ENCODE measurements around the gene RAVER2. TPM values are rescaled to one million over a fixed set of nuclear protein-coding genes. Genes with fewer than 3 reads are reported as not detected.
A peak's percentile ranks its signal among the peaks of the same experiment; 100 is the strongest.
"Not testable (repeated sequence)": the region's sequence is repeated elsewhere in the genome, so short reads cannot be mapped to it uniquely, and the experiment has no call there.

RAVER2 gene
- total RNA-seq, 2 experiments from 2014 or later, result 2.9 to 3.2 TPM

GRCh38 chr1:64782848-64783247 lies 38.0 kb downstream of the RAVER2 start:
- POLR2A ChIA-PET; H3K4me3 Mint-ChIP-seq; H3K27ac Mint-ChIP-seq; intact Hi-C loops (cut with micrococcal nuclease); H3K27me3 Mint-ChIP-seq; H3K9me3 Mint-ChIP-seq; DNase-seq; H3K4me1 Mint-ChIP-seq (ENCODE audit: low read depth); CTCF ChIA-PET: not testable (repeated sequence)
- H3K36me3 Mint-ChIP-seq, result peaks cover 10% of the 10 kb centered on the region

- Mint-ChIP-seq H3K27ac (no peak overlapping the region), H3K4me3 (no peak overlapping the region), H3K36me3 (peaks cover 18% of the 10 kb centered on the region), H3K9me3 (peaks cover 16% of the 10 kb centered on the region), H3K4me1 (ENCODE audit: low read depth) (no peaks in the 10 kb centered on the region), H3K27me3 (no peaks in the 10 kb centered on the region)
- ChIA-PET CTCF (no interaction called here), POLR2A (no interaction called here)
- DNase-seq, result no peak
- intact Hi-C loops (cut with micrococcal nuclease), result no loop called here
These were observed 46.1 kb downstream of the RAVER2 start for GRCh38 chr1:64790832-64791487.

GRCh38 chr1:64798872-64799271 lies 54.0 kb downstream of the RAVER2 start:
- CTCF ChIA-PET, result no interaction called here

GRCh38 chr1:64801851-64802523 lies 57.1 kb downstream of the RAVER2 start:
- Mint-ChIP-seq H3K4me1 (ENCODE audit: low read depth) (no peaks in the 10 kb centered on the region), H3K27ac (no peak overlapping the region), H3K9me3 (no peaks in the 10 kb centered on the region), H3K4me3 (no peak overlapping the region), H3K27me3 (no peaks in the 10 kb centered on the region), H3K36me3 (peaks cover 6% of the 10 kb centered on the region)
- no peak for DNase-seq
- POLR2A ChIA-PET, result no interaction called here
- CTCF ChIA-PET, result no interaction called here
- intact Hi-C loops (cut with micrococcal nuclease), result no loop called here

More at GRCh38 chr1:64798872-64799271, 54.0 kb downstream of the RAVER2 start:
- POLR2A ChIA-PET, result no interaction called here
- no peaks in the 10 kb centered on the region for H3K9me3 Mint-ChIP-seq
- no peak overlapping the region for H3K4me3 Mint-ChIP-seq
- H3K4me1 Mint-ChIP-seq (ENCODE audit: low read depth), result no peaks in the 10 kb centered on the region
- no peaks in the 10 kb centered on the region for H3K27me3 Mint-ChIP-seq
- DNase-seq, result no peak
- no peak overlapping the region for H3K27ac Mint-ChIP-seq
- intact Hi-C loops (cut with micrococcal nuclease), result no loop called here
- H3K36me3 Mint-ChIP-seq, result peaks cover 6% of the 10 kb centered on the region

- Mint-ChIP-seq H3K36me3 (peaks cover 1% of the 10 kb centered on the region), H3K4me3 (no peak overlapping the region), H3K27ac (no peak overlapping the region), H3K27me3 (no peaks in the 10 kb centered on the region), H3K4me1 (ENCODE audit: low read depth) (no peaks in the 10 kb centered on the region), H3K9me3 (no peaks in the 10 kb centered on the region)
- intact Hi-C loops (cut with micrococcal nuclease), result no loop called here
- DNase-seq, result no peak
- CTCF ChIA-PET, result interaction anchor here (1.5 kb wide), 1 partner anchor 15 kb away, joined by 5 read pairs; no protein-coding TSS in a partner anchor
- POLR2A ChIA-PET, result no interaction called here
These were observed 64.4 kb downstream of the RAVER2 start for GRCh38 chr1:64809309-64809708.

GRCh38 chr1:64810001-64810400 lies 65.1 kb downstream of the RAVER2 start:
- POLR2A ChIA-PET, result no interaction called here
- no peak overlapping the region for H3K27ac Mint-ChIP-seq
- no peak overlapping the region for H3K4me3 Mint-ChIP-seq
- DNase-seq, result no peak
- intact Hi-C loops (cut with micrococcal nuclease), result no loop called here
- CTCF ChIA-PET, result no interaction called here
- no peaks in the 10 kb centered on the region for H3K4me1 Mint-ChIP-seq (ENCODE audit: low read depth)
- no peaks in the 10 kb centered on the region for H3K27me3 Mint-ChIP-seq
- H3K9me3 Mint-ChIP-seq, result no peaks in the 10 kb centered on the region
- peaks cover 1% of the 10 kb centered on the region for H3K36me3 Mint-ChIP-seq

GRCh38 chr1:64811131-64811530 lies 66.3 kb downstream of the RAVER2 start:
- Mint-ChIP-seq H3K27ac (no peak overlapping the region), H3K9me3 (no peaks in the 10 kb centered on the region), H3K36me3 (peaks cover 5% of the 10 kb centered on the region), H3K4me3 (no peak overlapping the region), H3K27me3 (no peaks in the 10 kb centered on the region), H3K4me1 (ENCODE audit: low read depth) (no peaks in the 10 kb centered on the region)
- CTCF ChIA-PET, result no interaction called here
- no peak for DNase-seq
- intact Hi-C loops (cut with micrococcal nuclease), result no loop called here
- POLR2A ChIA-PET, result no interaction called here

- Mint-ChIP-seq H3K27me3 (no peaks in the 10 kb centered on the region), H3K9me3 (peaks cover 6% of the 10 kb centered on the region), H3K27ac (no peak overlapping the region), H3K4me3 (no peak overlapping the region), H3K4me1 (ENCODE audit: low read depth) (no peaks in the 10 kb centered on the region), H3K36me3 (peaks cover 9% of the 10 kb centered on the region)
- intact Hi-C loops (cut with micrococcal nuclease), result no loop called here
- ChIA-PET POLR2A (no interaction called here), CTCF (no interaction called here)
- no peak for DNase-seq
These were observed 69.6 kb downstream of the RAVER2 start for GRCh38 chr1:64814427-64814826.

- POLR2A ChIA-PET; H3K27ac Mint-ChIP-seq; H3K36me3 Mint-ChIP-seq; H3K27me3 Mint-ChIP-seq; intact Hi-C loops (cut with micrococcal nuclease); CTCF ChIA-PET; H3K9me3 Mint-ChIP-seq; H3K4me3 Mint-ChIP-seq; DNase-seq; H3K4me1 Mint-ChIP-seq (ENCODE audit: low read depth): not testable (repeated sequence)
These were observed 72.5 kb downstream of the RAVER2 start for GRCh38 chr1:64817364-64817763.

- CTCF ChIA-PET; H3K4me1 Mint-ChIP-seq (ENCODE audit: low read depth); H3K27me3 Mint-ChIP-seq; H3K4me3 Mint-ChIP-seq; H3K27ac Mint-ChIP-seq; DNase-seq; H3K9me3 Mint-ChIP-seq; POLR2A ChIA-PET; H3K36me3 Mint-ChIP-seq: not testable (repeated sequence)
- intact Hi-C loops (cut with micrococcal nuclease), result loop anchor here (10.0 kb wide), 1 partner anchor 864 kb away; no protein-coding TSS in a partner anchor
These were observed 75.7 kb downstream of the RAVER2 start for GRCh38 chr1:64820572-64820971.

- Mint-ChIP-seq H3K4me3 (no peak overlapping the region), H3K36me3 (no peaks in the 10 kb centered on the region), H3K27me3 (no peaks in the 10 kb centered on the region), H3K4me1 (ENCODE audit: low read depth) (peaks cover 18% of the 10 kb centered on the region), H3K27ac (no peak overlapping the region), H3K9me3 (peaks cover under 1% of the 10 kb centered on the region)
- intact Hi-C loops (cut with micrococcal nuclease), result loop anchor here (10.0 kb wide), 1 partner anchor 862 kb away; no protein-coding TSS in a partner anchor
- POLR2A ChIA-PET, result interaction anchor here (0.6 kb wide), 1 partner anchor 431 kb away, joined by 3 read pairs; no protein-coding TSS in a partner anchor
- DNase-seq, result no peak
- CTCF ChIA-PET, result interaction anchor here (0.6 to 6.9 kb wide), 9 partner anchors 43 to 1211 kb away, joined by 3 to 40 read pairs (median 6); partner anchors contain the start of gene RAVER2
These were observed 77.7 kb downstream of the RAVER2 start for GRCh38 chr1:64822621-64823020.

- intact Hi-C loops (cut with micrococcal nuclease), result loop anchor here (1.0 to 10.0 kb wide), 4 partner anchors 80 to 861 kb away; no protein-coding TSS in a partner anchor
These were observed 79.0 kb downstream of the RAVER2 start for GRCh38 chr1:64823691-64824476.

More at GRCh38 chr1:64823691-64824476, 79.0 kb downstream of the RAVER2 start:
- no peaks in the 10 kb centered on the region for H3K27me3 Mint-ChIP-seq
- ChIA-PET POLR2A (interaction anchor here (0.6 kb wide), 1 partner anchor 267 kb away, joined by 3 read pairs; no protein-coding TSS in a partner anchor), CTCF (interaction anchor here (0.7 to 6.9 kb wide), 19 partner anchors 15 to 1212 kb away, joined by 3 to 40 read pairs (median 4); partner anchors contain the start of gene RAVER2)
- peaks cover 29% of the 10 kb centered on the region for H3K4me1 Mint-ChIP-seq (ENCODE audit: low read depth)
- no peaks in the 10 kb centered on the region for H3K36me3 Mint-ChIP-seq
- peak; percentile 64 for DNase-seq
- no peak overlapping the region for H3K4me3 Mint-ChIP-seq
- no peak overlapping the region for H3K27ac Mint-ChIP-seq
- H3K9me3 Mint-ChIP-seq, result no peaks in the 10 kb centered on the region

All from activated CD4-positive, alpha-beta memory T cell treated with anti-CD3 and anti-CD28 coated beads for 36 hours (primary cell).